Measurements from ENCODE around the gene RBMS1.
A peak's percentile ranks its signal among the peaks of the same experiment; 100 is the strongest.

RBMS1 gene

GRCh38 chr2:160384791-160385190 lies 108.8 kb downstream of the RBMS1 start:
- Mint-ChIP-seq H3K27me3 (no peaks in the 10 kb centered on the region), H3K27ac (peak overlapping the region; percentile 21), H3K4me3 (no peak overlapping the region), H3K4me1 (ENCODE audit: low read depth) (peaks cover 86% of the 10 kb centered on the region), H3K9me3 (no peaks in the 10 kb centered on the region), H3K36me3 (ENCODE audit: low read depth) (peaks cover 8% of the 10 kb centered on the region)

DNA sequence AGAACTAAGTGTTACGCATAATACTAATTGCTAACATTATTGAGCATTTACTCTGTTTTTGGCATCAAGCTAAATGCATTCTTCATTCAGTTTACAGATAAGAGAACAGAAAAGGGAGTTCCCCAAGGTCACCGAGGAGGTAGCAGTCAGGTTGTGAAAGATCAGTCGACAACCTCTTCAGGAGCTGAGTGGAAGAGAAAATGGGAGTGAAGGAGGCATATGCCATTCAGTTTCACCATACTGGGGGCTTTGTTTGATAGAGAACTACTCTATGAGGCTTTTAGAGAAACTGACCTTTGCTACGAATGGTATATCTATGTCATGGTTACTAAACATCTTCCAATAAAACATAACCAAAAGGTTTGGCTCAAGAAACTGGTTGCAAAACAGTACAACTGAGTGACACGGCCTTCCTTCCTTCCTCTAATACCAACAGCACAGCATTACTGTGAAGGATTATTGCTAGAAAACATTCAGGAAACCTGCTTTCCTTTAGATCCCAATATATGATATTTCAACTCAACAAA lies 112.1 kb downstream of the RBMS1 start:
- H3K36me3 Mint-ChIP-seq (ENCODE audit: low read depth), result peaks cover 8% of the 10 kb centered on the region

GRCh38 chr2:160380611-160381010 lies 113.0 kb downstream of the RBMS1 start:
- Mint-ChIP-seq H3K4me1 (ENCODE audit: low read depth) (peaks cover 83% of the 10 kb centered on the region), H3K9me3 (no peaks in the 10 kb centered on the region), H3K27ac (no peak overlapping the region), H3K4me3 (no peak overlapping the region), H3K36me3 (ENCODE audit: low read depth) (peaks cover 8% of the 10 kb centered on the region), H3K27me3 (no peaks in the 10 kb centered on the region)

More for the DNA sequence above, 112.1 kb downstream of the RBMS1 start:
- H3K9me3 Mint-ChIP-seq, result no peaks in the 10 kb centered on the region
- H3K27ac Mint-ChIP-seq, result peak overlapping the region; percentile 38
- H3K27me3 Mint-ChIP-seq, result no peaks in the 10 kb centered on the region
- H3K4me1 Mint-ChIP-seq (ENCODE audit: low read depth), result peaks cover 80% of the 10 kb centered on the region
- no peak overlapping the region for H3K4me3 Mint-ChIP-seq

DNA sequence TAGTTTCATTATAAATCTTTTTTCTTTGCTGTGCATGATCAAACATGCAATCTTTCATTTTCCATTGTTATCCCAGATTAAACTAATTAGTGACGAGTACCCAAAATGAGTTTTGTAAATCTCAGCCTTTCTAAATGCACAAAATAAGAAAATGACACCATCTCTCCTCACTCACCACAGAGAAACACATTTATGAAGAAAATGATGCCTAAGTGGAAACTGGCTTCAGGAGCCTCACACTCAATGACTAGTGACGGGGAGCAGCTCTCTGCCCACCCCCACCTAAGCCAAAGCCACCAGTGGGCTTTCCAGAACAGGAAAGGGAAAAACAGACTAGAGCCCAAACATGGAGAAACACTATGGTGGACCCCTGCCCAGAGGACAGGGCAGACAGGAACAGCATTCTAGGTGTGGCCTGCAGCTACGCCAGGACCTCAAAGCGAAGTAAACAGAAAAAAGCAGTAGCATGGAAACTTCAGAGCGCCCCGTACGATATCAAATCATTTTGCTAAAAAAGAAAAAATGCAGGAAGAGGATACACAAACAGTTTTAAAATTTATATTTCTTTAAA lies 113.5 kb downstream of the RBMS1 start:
- Mint-ChIP-seq H3K4me3 (no peak overlapping the region), H3K9me3 (no peaks in the 10 kb centered on the region), H3K36me3 (ENCODE audit: low read depth) (peaks cover 8% of the 10 kb centered on the region), H3K27me3 (no peaks in the 10 kb centered on the region), H3K27ac (peak overlapping the region; percentile 47), H3K4me1 (ENCODE audit: low read depth) (peaks cover 84% of the 10 kb centered on the region)

DNA sequence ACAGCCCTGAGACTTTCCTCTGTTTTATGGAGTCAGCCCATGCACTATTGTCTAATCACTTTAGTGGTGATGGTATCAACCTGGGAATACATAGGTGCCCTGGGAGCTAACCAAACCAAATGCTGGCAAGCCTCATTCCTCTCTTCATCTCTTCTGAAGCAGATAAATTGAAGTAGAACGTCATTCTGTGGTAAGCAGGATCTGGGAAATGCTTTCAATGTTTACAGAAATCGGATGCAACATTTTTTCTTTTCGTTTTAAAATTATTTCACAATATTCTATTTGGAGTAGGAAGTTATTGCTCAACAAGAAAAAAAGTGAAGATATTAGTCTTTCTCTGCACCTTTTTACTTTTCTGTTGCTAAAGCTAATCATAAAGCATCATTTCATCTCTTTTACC lies 114.2 kb downstream of the RBMS1 start:
- Mint-ChIP-seq H3K27me3 (no peaks in the 10 kb centered on the region), H3K4me1 (ENCODE audit: low read depth) (peaks cover 81% of the 10 kb centered on the region), H3K36me3 (ENCODE audit: low read depth) (peaks cover 5% of the 10 kb centered on the region), H3K27ac (no peak overlapping the region), H3K4me3 (no peak overlapping the region), H3K9me3 (no peaks in the 10 kb centered on the region)

- Mint-ChIP-seq H3K27me3 (no peaks in the 10 kb centered on the region), H3K27ac (no peak overlapping the region), H3K9me3 (no peaks in the 10 kb centered on the region), H3K4me3 (no peak overlapping the region), H3K36me3 (ENCODE audit: low read depth) (peaks cover 8% of the 10 kb centered on the region), H3K4me1 (ENCODE audit: low read depth) (peaks cover 89% of the 10 kb centered on the region)
These were observed 116.2 kb downstream of the RBMS1 start for GRCh38 chr2:160377204-160377995.

GRCh38 chr2:160376576-160376975 lies 117.0 kb downstream of the RBMS1 start:
- Mint-ChIP-seq H3K4me3 (no peak overlapping the region), H3K27ac (peak overlapping the region; percentile 2), H3K27me3 (no peaks in the 10 kb centered on the region), H3K36me3 (ENCODE audit: low read depth) (peaks cover 8% of the 10 kb centered on the region), H3K9me3 (no peaks in the 10 kb centered on the region), H3K4me1 (ENCODE audit: low read depth) (peaks cover 89% of the 10 kb centered on the region)

- Mint-ChIP-seq H3K4me3 (no peak overlapping the region), H3K27me3 (no peaks in the 10 kb centered on the region), H3K27ac (no peak overlapping the region), H3K9me3 (no peaks in the 10 kb centered on the region), H3K4me1 (ENCODE audit: low read depth) (peaks cover 89% of the 10 kb centered on the region), H3K36me3 (ENCODE audit: low read depth) (peaks cover 8% of the 10 kb centered on the region)
These were observed 117.7 kb downstream of the RBMS1 start for GRCh38 chr2:160375802-160376469.

DNA sequence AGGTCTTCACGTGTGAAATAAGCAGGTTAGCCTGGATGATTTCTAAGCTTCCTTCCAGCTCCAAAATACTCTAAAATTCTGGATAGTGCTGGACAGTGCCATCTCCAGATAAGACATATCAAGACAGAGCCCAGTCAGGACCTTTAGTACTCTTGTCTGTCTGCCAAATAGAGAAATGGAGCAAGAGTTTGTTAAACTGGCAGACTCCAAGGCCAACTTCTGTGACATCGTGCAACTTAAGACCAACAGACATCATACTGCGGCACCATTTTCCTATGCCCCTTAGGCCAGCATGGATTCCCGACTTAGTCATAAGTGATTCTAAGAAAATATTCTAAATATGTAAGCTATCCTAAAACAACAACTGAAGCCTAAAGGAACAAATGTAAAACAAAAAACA lies 118.6 kb downstream of the RBMS1 start:
- Mint-ChIP-seq H3K27me3 (no peaks in the 10 kb centered on the region), H3K4me3 (no peak overlapping the region), H3K27ac (no peak overlapping the region), H3K36me3 (ENCODE audit: low read depth) (peaks cover 6% of the 10 kb centered on the region), H3K4me1 (ENCODE audit: low read depth) (peaks cover 87% of the 10 kb centered on the region), H3K9me3 (no peaks in the 10 kb centered on the region)

GRCh38 chr2:160373666-160374065 lies 119.9 kb downstream of the RBMS1 start:
- peaks cover 4% of the 10 kb centered on the region for H3K36me3 Mint-ChIP-seq (ENCODE audit: low read depth)
- peak overlapping the region; percentile 76 for H3K27ac Mint-ChIP-seq
- H3K4me1 Mint-ChIP-seq (ENCODE audit: low read depth), result peaks cover 87% of the 10 kb centered on the region
- no peaks in the 10 kb centered on the region for H3K27me3 Mint-ChIP-seq
- no peaks in the 10 kb centered on the region for H3K9me3 Mint-ChIP-seq
- peak overlapping the region; percentile 14 for H3K4me3 Mint-ChIP-seq

DNA sequence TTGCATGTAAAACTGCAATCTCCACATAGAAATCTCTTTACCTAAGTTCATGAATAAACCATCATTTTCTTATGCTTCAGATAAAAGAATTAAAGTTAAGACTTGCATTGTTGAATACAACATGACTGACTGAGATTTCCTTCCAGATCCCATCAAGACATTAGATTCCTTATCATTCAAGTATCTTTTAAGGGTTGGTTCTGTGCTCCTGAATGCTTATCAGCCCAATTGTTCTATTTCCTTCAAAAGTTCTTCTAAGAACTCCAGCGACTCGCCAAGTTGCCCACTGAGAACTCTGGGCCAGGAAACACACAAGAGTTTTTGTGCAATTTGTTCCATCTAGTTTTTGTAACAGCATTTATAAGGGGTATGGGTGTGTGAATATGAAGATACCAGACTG lies 120.3 kb downstream of the RBMS1 start:
- H3K27me3 Mint-ChIP-seq, result no peaks in the 10 kb centered on the region
- peak overlapping the region; percentile 76 for H3K27ac Mint-ChIP-seq
- H3K36me3 Mint-ChIP-seq (ENCODE audit: low read depth), result peaks cover 4% of the 10 kb centered on the region
- peaks cover 89% of the 10 kb centered on the region for H3K4me1 Mint-ChIP-seq (ENCODE audit: low read depth)
- peak overlapping the region; percentile 14 for H3K4me3 Mint-ChIP-seq
- H3K9me3 Mint-ChIP-seq, result no peaks in the 10 kb centered on the region

DNA sequence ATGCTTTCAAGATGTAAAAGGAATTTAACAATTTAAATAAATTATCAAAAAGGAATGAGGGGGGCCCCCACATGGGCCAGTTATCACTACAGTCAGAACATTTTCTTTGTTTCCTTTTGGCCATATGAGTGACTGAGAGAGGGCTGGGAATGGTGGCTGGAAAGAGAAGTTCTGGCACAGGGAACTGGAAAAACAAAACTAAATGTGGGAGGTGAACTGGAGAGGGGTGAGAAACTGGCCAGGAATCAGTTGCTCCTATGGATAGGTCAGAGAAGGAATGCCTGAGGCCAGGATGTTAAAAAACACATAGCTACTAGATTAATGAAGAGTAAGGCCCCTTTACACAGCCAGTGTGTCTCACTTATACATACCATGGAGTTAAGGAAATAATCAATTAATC lies 121.0 kb downstream of the RBMS1 start:
- peak overlapping the region; percentile 13 for H3K27ac Mint-ChIP-seq
- H3K36me3 Mint-ChIP-seq (ENCODE audit: low read depth), result peaks cover 4% of the 10 kb centered on the region
- H3K4me3 Mint-ChIP-seq, result no peak overlapping the region
- H3K4me1 Mint-ChIP-seq (ENCODE audit: low read depth), result peaks cover 94% of the 10 kb centered on the region
- H3K27me3 Mint-ChIP-seq, result no peaks in the 10 kb centered on the region
- H3K9me3 Mint-ChIP-seq, result no peaks in the 10 kb centered on the region

- Mint-ChIP-seq H3K4me1 (ENCODE audit: low read depth) (peaks cover 90% of the 10 kb centered on the region), H3K27ac (no peak overlapping the region), H3K4me3 (no peak overlapping the region), H3K36me3 (ENCODE audit: low read depth) (peaks cover 4% of the 10 kb centered on the region), H3K9me3 (no peaks in the 10 kb centered on the region), H3K27me3 (no peaks in the 10 kb centered on the region)
These were observed 121.6 kb downstream of the RBMS1 start for GRCh38 chr2:160372010-160372356.

- Mint-ChIP-seq H3K27me3 (no peaks in the 10 kb centered on the region), H3K4me3 (no peak overlapping the region), H3K27ac (no peak overlapping the region), H3K9me3 (no peaks in the 10 kb centered on the region), H3K4me1 (ENCODE audit: low read depth) (peaks cover 85% of the 10 kb centered on the region), H3K36me3 (ENCODE audit: low read depth) (peaks cover 4% of the 10 kb centered on the region)
These were observed 122.2 kb downstream of the RBMS1 start for GRCh38 chr2:160371251-160372009.

Measured in stimulated activated naive CD8-positive, alpha-beta T cell treated with anti-CD3 and anti-CD28 coated beads, Interleukin-15, Interleukin-2, amounts not matched to agents 100 ng/mL and 50 ng/mL, for 24 hours (primary cell).